Mononuclear cell (primary cell): Measurements from ENCODE around the gene ADAMTS6. TPM values are rescaled to one million over a fixed set of nuclear protein-coding genes. Genes with fewer than 3 reads are reported as not detected.

Experiments
- H3K27me3 ChIP-seq: 2 replicates; pipeline ENCODE4 v1.6.0; 2011; ENCODE audit warnings: low read length, control low read depth; ENCODE audit not compliant: insufficient read depth
- H3K4me1 ChIP-seq: 2 replicates; pipeline ENCODE4 v1.5.1; 2011; ENCODE audit warnings: mild to moderate bottlenecking, low read length, control low read depth; ENCODE audit not compliant: insufficient read depth
- H3K4me3 ChIP-seq: 2 replicates; pipeline ENCODE4 v1.5.1; 2011; ENCODE audit warnings: mild to moderate bottlenecking, low read length, moderate library complexity
- H3K9me3 ChIP-seq: 2 replicates; pipeline ENCODE4 v1.5.1; 2011; ENCODE audit warnings: low read depth, mild to moderate bottlenecking, control low read depth, low read length
- total RNA-seq: library from RNA; depleted of rRNA; stranded (reverse); fragments of >200 nt; gene quantifications from one replicate; pipeline ENCODE4 v1.2.3, GENCODE V29; 2012

The ADAMTS6 gene
- total RNA-seq, 1 donor = 4.9 TPM

DNA sequence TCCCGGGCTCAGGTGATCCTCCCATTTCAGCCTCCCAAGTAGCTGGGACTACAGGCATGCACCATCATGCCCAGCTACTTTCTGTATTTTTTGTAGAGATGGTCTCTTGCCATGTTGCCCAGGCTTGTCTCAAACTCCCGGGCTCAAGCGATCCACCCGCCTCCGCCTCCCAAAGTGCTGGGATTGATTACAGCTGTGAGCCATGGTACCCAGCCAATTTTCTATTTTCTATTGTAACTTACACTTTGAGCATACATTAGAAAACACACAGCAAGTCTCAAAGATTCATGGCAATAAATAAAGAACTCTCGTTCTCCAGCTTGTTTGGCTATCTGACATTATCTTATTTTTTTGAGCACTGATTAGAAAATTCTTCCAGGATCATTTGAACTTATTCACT is 228.7 kb downstream of the ADAMTS6 start:
- H3K9me3 ChIP-seq = no peaks in the 10 kb centered on the region
- H3K4me3 ChIP-seq = no peak overlapping the region
- no peaks in the 10 kb centered on the region for H3K27me3 ChIP-seq
- H3K4me1 ChIP-seq = no peaks in the 10 kb centered on the region

DNA sequence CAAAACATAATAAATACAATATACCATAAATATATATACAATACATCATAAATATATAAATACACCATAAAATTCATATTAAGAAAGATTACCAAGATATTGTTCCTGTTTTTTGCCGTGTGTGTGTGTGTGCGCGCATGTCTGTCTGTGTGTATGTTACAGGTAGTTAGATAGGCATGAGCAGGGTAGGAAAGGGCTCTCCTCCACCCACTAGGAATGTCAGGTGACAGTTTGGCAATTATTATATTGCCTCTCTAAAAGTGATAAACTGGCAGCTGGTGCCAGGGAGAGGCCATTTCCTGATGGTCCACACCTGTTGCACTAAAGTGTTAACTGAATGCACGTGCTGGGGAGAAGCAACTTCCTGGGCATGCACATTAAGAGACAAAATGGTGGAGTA is 232.8 kb downstream of the ADAMTS6 start:
- Histone ChIP-seq H3K27me3 (no peaks in the 10 kb centered on the region), H3K4me3 (no peak overlapping the region), H3K4me1 (no peaks in the 10 kb centered on the region), H3K9me3 (no peaks in the 10 kb centered on the region)

DNA sequence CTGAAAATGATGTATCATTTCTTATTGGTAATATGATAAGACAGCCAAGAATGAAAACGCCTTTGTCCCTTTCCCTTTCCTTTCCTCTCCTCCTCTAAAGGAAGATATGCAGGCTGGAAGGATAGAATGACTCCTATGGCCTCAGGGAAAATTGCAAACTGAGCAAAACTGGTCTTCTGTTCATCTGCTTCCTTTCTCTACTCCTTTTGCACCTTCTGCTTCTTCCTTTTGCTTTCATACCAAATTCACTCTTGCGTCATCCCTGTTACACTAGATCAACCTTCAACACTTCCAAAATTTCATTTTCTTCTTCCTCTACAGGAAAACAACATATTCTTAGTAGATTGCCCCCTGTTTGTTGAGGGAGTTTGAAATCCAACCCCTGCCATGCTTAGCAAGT is 234.1 kb downstream of the ADAMTS6 start:
- no peaks in the 10 kb centered on the region for H3K4me1 ChIP-seq
- H3K9me3 ChIP-seq = no peaks in the 10 kb centered on the region
- no peaks in the 10 kb centered on the region for H3K27me3 ChIP-seq
- H3K4me3 ChIP-seq = no peak overlapping the region

DNA sequence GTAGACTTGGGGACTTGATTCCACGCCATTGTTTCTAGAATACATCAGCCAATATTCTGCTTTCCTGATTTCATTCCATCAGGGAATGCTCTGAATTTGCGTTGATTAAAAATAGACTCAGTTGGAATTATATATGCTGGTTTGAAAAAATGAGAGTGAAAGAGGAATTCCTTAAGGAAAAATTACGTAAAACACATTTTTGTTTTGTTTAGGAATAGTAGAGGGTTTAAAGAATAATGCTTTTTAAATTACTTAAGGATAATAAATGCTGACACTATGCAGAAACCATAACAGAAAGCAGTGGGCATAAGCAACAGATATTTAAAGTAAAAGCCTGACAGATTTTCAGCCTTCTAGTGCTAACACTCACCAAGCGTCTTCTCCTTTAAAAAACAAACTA is 235.0 kb downstream of the ADAMTS6 start:
- H3K9me3 ChIP-seq = no peaks in the 10 kb centered on the region
- H3K27me3 ChIP-seq = no peaks in the 10 kb centered on the region
- H3K4me3 ChIP-seq = no peak overlapping the region
- H3K4me1 ChIP-seq = no peaks in the 10 kb centered on the region

DNA sequence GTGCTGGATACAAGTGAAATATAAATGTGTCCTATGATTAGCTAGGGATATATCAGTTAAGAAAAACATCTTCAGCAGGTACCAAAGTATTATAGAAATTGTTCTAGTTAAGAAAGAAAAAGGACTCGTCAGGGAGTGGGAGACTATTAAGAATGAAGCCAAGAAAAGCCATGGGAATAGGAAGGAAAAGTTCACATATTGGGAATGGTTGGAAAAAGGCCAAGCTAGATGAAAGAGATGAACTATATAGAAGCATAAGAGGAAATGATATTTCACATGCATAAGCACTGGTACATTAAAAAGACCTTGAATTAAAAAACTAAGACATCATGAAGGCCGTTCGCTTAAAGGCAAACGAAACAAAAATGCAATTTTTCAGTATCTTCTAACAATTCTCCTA is 237.7 kb downstream of the ADAMTS6 start:
- H3K4me1 ChIP-seq = no peaks in the 10 kb centered on the region
- H3K27me3 ChIP-seq = no peaks in the 10 kb centered on the region
- H3K9me3 ChIP-seq = no peaks in the 10 kb centered on the region
- H3K4me3 ChIP-seq = no peak overlapping the region

DNA sequence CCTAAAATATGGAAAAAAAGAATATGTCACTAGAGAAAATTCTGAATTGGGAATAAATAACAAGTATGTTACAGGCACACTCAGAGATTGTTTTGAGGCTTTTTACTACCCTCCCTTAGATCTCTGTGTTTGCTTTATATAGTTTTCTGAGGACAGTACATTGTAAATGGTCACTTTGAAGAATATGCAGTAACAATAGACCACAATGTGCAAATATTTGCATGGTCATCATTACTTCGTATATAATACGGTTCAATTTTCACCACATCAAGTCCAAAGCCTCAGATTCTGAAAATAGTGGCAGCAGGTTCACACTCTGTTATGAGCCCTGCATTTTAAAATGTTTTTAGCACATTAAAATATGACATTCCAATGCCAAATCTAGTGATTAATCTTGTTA is 238.6 kb downstream of the ADAMTS6 start:
- no peaks in the 10 kb centered on the region for H3K27me3 ChIP-seq
- H3K4me3 ChIP-seq = no peak overlapping the region
- no peaks in the 10 kb centered on the region for H3K9me3 ChIP-seq
- no peaks in the 10 kb centered on the region for H3K4me1 ChIP-seq

DNA sequence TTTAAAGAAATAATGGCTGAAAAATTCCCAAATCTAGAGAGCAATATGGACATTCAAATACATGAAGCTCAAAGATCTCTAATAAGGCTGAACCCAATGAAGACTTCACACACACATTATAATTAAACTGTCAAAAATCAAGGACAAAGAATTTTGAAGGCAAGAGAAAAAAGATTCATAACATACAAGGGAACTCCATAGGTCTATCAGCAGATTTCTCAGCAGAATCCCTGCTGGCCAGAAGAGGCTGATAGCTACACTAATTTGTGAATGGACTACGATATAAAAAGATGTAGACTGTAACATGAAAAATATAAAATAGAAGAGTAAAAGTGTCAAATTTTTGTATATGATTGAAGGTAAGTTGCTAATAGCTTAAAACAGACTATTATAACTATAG is 251.9 kb downstream of the ADAMTS6 start:
- Histone ChIP-seq H3K4me1 (no peaks in the 10 kb centered on the region), H3K27me3 (no peaks in the 10 kb centered on the region), H3K4me3 (no peak overlapping the region), H3K9me3 (peaks cover 40% of the 10 kb centered on the region)

DNA sequence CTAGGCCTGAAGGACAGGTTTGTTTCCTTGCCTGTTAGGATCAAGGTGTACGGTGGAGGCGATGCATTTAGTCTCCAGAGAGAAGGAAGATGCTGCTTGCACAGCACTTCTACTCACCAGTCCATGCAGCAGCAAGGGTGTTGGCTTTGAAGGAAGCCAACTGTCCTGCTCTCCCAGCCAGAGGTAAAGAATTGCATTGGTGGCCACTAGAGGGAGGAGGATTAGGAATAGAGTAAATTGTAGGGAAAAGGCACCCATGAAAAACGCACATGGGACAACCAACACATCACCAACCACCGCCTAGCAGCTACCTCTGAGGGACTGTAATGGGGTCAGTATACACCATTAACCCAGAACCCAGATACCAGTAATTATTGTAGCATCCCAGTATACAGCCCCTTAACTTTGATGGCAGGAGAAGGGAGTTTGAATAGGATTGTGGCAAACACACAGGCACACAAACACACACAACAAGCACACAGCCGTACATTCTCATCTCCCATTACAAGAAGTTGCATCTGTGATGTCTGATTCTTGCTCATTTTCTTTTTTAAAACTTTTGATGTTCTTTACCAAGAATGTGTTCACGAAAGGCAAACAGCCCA is 267.7 kb downstream of the ADAMTS6 start:
- Histone ChIP-seq H3K9me3 (no peaks in the 10 kb centered on the region), H3K27me3 (no peaks in the 10 kb centered on the region), H3K4me1 (no peaks in the 10 kb centered on the region), H3K4me3 (no peak overlapping the region)

DNA sequence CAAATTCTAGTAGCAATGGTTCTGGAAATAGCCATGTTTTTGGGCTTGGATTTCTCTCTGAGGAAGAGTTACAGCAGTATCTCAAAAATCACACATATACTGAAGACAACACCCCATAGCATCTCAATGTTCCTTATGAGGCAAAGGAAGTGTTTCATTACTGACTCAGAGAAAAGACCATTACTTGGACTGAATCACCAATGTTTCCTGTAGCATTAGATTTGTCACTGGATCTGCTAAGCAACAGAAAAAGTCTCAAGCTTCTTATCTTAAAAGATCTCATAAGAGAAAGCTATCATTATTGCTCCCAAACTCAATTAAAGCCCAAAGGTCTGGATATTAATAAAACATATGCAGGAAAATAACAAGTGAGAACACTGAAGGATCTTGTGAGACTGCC is 272.4 kb downstream of the ADAMTS6 start:
- Histone ChIP-seq H3K4me1 (no peaks in the 10 kb centered on the region), H3K9me3 (no peaks in the 10 kb centered on the region), H3K4me3 (no peak overlapping the region), H3K27me3 (no peaks in the 10 kb centered on the region)

DNA sequence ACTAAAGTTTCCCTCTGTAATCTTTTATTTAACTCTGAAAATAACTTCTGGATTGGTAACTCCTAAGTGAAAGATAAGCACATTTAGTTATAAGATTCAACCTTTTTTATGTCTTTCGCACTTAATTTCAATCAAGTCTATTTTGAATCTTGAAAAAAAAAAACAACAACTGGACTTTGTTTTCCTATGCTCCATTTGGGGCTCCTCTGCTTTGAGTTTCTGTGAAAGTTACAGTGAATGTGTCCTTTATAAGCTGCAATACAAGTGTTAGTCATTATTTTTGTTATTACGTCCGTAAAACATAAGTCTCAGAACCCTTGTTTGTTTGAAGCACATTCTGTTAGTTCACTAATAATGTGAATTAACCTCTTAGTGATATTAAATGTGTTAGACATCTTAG is 276.8 kb downstream of the ADAMTS6 start:
- peaks cover 4% of the 10 kb centered on the region for H3K27me3 ChIP-seq
- H3K4me3 ChIP-seq = no peak overlapping the region
- no peaks in the 10 kb centered on the region for H3K9me3 ChIP-seq
- no peaks in the 10 kb centered on the region for H3K4me1 ChIP-seq

DNA sequence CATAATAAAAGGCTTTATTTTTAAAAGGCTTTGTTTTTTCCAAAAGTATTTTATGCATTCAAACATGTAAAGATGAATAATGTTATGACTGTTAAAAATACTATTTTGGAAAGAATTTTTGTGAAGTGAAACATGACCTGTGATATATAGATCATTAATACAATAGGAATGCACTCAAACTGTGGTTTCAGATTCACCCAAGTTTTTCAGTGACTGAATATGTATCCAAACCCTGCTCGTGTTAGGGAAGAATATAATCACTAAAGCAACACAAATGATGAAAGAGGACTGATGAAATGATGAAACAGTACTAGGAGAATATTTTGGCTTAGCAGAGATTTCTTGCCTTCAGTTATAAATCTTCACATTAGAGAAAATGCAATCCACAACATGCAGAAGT is 278.0 kb downstream of the ADAMTS6 start:
- H3K4me3 ChIP-seq = no peak overlapping the region
- no peaks in the 10 kb centered on the region for H3K9me3 ChIP-seq
- H3K4me1 ChIP-seq = no peaks in the 10 kb centered on the region
- H3K27me3 ChIP-seq = peaks cover 4% of the 10 kb centered on the region

DNA sequence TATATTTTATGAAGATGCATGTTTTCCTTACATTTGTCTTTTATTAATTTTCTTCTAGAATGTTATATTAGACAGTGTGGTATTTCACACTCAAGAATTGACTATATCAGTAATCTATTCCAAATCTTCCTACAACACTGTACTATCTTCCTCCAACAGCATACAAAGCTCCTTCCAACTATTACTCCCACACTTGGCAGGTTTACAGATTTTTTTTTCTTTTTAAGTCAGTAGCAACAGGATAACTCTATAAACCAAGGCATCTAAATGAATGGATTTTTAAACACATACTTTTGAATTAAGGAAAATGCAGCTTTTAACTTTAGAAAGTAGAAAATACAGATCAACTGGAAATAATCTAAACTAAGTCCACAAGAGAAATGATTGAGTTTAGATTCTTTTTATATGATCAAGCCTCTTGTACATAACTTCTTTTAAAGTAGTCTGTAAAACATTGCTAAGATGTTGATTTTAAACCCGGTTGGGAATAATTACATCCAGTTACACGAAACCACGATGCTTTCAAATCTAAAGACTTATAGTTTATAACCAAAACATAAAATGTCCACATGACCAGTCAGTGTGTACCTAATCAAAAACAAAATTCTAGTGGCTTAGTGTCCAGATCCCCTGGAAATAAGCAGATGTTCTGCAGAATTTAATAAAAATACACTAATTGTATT is 281.6 kb downstream of the ADAMTS6 start:
- Histone ChIP-seq H3K4me1 (no peaks in the 10 kb centered on the region), H3K27me3 (peaks cover 4% of the 10 kb centered on the region), H3K9me3 (no peaks in the 10 kb centered on the region), H3K4me3 (no peak overlapping the region)

DNA sequence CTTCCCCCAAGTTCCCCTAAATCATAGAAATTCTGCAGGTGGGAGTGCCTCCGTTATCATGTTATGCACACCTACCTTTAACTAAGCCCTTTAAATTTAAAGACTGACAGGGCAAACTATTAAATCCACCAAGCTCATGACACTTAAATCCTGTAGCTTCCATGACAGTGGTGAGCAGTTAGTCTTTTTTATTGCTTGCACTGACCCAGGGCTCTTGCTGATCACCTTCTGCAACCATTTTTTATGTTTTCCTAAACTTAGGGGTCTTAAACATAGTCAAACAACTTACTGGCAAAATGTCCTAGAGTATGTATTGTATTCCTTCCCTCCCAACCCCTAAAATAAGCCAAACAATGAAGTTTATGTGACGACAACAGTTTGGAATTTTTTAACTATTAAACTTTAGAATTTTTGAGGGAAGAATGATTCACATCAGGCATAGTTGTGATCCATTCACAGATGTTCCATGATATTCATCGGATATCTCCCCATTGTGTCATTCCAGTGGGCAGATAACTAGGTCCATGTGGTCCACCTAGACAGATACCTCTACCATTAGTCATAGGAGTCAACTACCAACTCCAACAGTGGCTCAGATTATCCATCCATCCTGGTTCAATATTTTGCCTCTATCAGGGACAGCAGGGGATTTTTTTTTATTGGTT is 283.1 kb downstream of the ADAMTS6 start:
- no peaks in the 10 kb centered on the region for H3K4me1 ChIP-seq
- H3K4me3 ChIP-seq = no peak overlapping the region
- H3K9me3 ChIP-seq = no peaks in the 10 kb centered on the region
- peaks cover 4% of the 10 kb centered on the region for H3K27me3 ChIP-seq

DNA sequence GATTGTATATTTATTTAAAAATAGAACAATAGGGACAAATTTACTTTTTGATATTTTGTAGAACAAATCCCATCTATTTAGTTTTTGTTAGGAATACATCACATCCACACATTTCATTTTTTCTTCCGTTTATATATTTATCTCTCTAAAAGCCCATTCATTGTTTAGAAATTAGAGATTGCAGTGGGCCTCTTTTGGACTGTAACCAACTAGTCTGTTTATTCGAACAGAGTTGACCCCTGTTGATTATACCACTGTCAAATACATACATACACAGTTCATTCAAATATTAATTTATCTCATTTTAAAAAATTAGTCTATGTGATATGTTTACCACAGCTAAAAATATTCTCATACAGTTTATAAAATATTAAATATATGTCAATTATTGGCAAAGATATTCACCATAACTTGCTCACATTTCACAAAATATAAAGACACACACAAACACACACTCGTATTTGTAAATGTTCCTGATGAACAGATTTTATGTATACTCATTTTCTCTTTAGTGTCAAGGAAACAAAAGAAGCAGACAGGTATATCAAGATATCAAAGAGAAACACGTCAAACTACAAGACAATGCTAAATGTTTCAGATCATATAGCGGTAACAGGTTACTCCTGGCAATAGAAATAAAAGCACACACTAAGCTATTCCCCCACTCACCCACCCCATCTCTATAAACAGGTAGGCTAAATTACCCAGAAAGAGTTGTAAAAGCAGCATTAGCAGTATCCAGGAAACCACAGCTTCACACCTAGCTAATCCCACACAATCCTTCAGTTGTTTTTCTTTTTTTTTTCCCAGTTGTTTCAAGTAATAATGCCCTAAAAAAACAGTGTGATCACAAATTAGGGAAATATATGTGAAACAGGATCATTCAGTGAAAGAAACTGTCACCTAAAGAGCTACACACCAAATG is 283.9 kb downstream of the ADAMTS6 start:
- H3K4me1 ChIP-seq = no peaks in the 10 kb centered on the region
- H3K9me3 ChIP-seq = no peaks in the 10 kb centered on the region
- H3K4me3 ChIP-seq = no peak overlapping the region
- no peaks in the 10 kb centered on the region for H3K27me3 ChIP-seq

DNA sequence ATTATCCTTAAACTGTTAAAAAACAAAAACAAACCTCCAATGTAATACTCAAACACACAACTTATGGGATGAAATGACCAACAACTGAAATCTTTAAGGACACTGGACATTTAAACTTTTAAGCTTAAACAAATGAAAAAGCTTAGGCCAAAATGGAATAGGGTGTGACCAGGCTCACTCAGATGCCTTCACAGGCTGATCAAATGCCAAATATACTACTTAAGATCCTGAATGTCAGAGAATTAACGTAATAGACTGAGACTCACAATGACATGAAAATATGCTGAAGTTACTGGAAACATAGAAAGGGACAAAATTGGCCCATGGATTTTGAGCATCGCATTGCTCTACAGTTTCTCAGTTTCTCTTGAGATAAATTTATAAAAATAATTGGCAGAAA is 286.8 kb downstream of the ADAMTS6 start:
- H3K4me3 ChIP-seq = no peak overlapping the region
- no peaks in the 10 kb centered on the region for H3K27me3 ChIP-seq
- no peaks in the 10 kb centered on the region for H3K9me3 ChIP-seq
- H3K4me1 ChIP-seq = no peaks in the 10 kb centered on the region
